NCI-H187 (cell line): ENCODE results near the gene NDUFS3.

Experiments used
- DNase-seq, 2 experiments: peaks; one replicate each; lab custom pipeline; 2025; lab: John Stamatoyannopoulos, UW

The NDUFS3 gene

DNA sequence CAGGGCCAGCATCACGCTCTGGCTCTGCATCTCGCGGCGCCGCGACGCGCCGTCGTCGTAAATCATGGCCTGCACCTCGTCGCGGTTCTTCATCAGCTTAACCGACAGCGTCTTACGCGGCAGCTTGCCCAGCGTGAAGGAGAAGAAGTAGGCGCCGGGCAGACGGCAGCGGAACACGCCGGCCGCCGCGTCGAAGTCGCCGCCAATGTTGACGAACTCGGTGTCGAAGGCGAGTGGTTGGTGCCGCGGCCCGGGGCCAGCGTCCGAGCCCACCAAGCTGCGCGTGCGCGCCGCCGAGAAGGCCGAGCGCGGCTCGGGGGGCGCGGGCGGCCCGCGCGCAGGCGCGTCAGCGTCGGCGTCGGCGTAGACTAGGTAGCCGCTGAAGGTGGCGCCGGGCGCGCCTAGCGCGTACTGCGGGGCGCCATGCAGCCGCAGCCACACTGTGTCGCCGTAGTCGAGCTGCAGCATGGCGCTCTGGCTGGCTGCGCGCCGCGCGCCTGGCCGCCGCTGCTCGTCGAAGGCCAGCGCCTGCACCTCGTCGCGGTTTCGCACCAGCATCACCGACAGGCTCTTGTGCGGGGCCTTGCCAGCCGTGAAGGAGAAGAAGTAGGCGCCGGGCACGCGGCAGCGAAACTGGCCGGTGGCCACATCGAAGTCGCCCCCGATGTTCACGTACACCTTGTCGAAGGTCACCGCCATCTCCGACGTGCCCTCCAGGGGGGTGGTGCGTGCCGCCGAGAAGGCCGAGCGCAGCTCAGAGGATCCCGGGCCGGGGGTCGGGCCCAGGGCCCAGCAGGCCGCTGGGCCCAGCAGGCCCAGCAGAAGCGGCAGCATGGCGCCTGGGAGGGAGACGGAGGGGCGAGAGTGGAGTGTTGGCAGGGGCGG, 11.3 kb downstream of the NDUFS3 start:
- no peak for DNase-seq

DNA sequence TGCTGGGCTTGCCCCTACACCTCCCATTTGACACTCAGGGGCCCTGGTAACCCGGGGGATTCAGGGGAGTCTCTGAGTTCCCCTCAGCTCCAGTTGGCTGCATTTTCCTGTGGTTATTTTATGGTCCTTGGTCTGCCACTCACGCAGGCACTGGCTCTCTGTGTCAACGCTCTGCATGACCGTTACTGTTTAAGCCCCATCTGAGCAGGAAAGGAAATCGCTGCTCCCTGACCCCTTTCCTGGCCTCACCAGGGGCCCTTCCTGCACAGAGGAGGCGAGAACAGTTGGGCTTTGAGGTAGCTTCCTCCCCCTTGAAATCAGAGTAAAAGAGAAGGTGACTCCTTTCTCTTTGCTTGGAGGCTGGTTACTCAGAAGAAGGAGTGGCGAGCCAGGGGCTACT, 12.9 kb downstream of the NDUFS3 start:
- DNase-seq, result no peak

- no peak for DNase-seq
These were observed 13.4 kb downstream of the NDUFS3 start for GRCh38 chr11:47592251-47592650.

- no peak for DNase-seq
These were observed 14.1 kb downstream of the NDUFS3 start for GRCh38 chr11:47592970-47593369.

DNA sequence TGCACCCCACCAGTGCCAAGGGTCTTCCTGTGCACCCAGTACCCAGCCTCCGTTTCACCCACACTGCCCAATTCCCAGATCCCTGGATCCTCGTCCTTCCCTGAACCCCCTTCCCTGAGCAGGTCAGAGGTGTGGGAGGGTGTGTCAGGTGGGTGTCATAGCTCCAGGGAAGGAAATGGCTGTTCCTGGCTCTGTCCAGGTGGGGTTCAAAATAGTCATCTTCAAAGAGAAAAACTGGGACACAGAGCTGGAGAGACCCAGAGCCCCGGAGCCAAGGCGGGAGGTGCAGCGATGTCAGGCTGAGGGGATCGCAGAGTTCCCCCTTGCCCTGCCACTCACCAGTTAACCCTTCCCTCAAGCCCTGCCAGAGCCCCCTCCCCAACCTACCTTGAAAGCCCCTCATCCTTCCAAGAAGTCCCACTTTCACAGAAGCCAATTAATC, 14.6 kb downstream of the NDUFS3 start:
- DNase-seq, result no peak

DNA sequence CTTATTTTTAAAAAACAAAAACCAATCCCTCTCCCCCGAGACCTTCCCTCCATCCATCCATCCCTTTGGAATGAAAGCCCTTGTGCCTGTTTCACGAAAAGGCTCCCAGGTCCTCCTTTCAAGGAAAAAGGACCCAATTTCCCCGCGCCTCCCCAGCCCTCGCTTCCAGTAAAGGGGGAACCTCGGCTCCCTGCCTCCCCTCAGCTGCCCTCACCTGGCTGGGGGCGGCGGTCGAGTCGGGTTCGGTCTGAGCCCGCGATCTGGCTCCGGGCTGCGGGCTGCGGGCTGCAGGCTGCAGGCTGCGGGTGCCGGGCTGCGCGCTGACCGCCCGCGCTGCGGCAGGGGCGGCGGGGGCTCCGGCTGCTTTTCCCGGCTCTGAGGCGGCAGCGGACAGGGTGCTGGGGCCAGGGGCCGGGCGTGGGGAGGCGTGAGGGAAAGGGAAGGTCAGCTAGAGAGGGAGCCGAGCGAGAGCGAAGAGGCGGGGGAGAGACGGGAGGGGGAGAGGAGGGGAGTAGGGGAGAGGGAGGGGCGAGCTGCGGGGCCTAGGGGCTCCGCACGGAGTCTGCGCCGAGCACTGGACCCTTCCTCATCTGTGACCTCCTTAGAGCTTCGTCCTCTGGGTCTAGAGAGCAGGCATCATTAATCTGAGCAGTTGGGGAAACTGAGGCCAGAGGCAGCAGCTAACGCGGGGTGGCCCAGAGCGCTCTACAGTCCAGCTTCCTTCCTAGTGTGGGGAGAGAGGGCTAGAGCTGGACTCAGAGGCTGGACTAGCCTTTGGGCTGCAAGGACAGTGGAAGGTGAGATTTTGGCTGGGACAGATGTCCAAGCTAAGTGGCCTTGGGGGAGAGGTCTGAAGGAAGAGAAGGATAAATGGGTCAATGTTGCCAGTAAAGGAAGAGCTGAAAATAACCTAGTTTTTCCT, 15.3 kb downstream of the NDUFS3 start, which contains the start of gene C1QTNF4:
TSS of gene C1QTNF4 (minus strand) at position 478 of the 922 bp plus-strand sequence. CDS start 3,601 bp downstream, outside the sequence.
- DNase-seq, result no peak

DNA sequence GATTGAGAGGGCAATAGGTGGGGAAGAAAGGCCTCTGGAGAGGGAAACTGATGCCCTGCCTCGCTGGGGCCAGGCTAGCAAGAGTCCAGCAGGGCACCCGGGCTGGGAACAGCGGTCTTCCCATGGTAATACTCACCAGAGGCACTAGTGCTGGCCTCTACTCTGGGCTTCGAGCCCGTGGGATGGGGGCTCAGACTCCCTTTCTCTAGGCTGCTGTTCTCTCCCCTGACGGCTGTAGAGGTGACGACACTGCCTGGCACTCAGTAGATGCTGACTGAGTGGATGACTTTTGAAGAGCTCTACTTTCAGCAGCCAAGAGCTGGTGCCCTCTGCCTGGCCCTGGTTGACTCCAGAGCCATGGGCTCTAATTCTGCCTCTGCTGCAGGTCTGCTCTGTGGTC, 16.2 kb downstream of the NDUFS3 start:
- DNase-seq, result no peak

DNA sequence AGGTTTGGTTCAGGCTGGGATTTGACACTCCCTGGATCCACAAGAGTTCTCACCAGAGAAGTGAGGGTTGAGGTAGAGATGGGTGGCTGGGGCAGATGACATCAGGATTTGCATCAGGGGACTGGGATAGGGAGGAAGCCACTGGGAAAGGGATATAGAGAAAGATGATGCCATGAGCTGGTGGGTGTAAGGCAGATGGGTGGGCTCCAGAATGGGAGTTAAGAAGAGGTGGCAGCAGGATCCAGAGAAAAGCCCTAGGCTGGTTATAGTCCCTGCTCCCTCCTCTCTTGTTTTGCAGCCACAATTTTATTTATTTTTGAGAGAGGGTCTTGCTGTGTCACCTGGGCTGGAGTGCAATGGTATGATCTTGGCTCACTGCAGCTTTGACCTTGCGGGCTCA, 17.1 kb downstream of the NDUFS3 start:
- no peak for DNase-seq

DNA sequence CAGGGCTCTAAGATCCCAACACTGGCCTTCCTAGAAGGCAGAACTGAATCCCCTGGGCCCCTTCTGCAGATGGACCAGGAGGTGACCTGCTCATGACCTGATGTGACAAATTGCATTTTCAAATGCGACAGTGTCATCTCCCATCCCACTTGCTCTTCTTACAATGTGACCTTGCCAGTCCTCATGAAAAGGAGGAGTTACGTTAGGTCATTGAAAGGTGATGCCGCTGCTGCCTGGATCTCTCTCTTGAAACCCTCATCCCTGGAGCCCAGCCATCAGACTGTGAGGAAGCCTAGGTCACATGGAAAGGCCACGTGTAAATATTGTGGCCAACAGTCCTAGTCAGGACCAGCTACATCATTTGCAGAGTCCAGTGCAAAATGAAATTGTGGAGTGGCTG, 21.0 kb downstream of the NDUFS3 start:
- DNase-seq, result no peak

DNA sequence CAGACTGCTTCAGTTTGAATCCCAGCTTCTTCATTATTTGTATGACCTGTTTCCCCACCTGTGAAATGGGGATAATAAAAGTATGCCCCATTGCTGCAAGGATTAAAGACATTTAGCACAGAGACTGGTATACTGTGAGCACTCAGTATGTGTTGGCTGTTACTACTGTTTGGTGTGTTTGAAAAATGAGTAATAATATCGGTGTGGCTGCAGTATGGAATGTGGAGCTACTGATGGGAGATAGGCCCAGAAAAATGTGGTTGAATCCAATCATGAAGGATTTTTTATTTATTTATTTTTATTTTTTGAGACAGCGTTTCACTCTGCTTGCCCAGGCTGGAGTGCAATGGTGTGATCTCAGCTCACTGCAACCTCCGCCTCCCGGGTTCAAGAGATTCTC, 24.4 kb downstream of the NDUFS3 start:
- no peak for DNase-seq

GRCh38 chr11:47605921-47606320, 27.0 kb downstream of the NDUFS3 start:
- no peak for DNase-seq

- DNase-seq, result no peak
These were observed 27.9 kb downstream of the NDUFS3 start for GRCh38 chr11:47606731-47607130.

GRCh38 chr11:47607380-47607779, 28.5 kb downstream of the NDUFS3 start:
- DNase-seq, result no peak

DNA sequence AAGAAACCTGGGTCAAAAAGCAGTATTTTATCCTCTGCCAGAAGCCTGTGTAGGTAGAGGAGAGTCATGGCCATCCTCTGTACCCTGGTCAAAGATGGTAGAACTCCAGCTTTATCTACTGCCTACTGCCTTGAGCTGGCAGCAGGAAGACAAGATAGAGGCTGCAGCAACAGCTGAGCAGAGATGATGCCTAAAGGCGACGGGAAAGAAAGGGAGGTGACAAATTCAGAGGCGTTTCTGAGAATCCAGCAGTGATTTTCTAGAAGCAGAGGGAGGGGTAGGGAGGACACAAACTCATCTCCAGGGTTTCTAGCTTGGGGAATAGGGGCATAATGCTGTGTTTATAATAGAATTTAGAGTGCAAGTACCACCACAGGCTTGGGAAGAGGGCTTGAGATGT, 30.8 kb downstream of the NDUFS3 start:
- no peak for DNase-seq

GRCh38 chr11:47611348-47611794, 32.5 kb downstream of the NDUFS3 start:
- DNase-seq, result no peak

DNA sequence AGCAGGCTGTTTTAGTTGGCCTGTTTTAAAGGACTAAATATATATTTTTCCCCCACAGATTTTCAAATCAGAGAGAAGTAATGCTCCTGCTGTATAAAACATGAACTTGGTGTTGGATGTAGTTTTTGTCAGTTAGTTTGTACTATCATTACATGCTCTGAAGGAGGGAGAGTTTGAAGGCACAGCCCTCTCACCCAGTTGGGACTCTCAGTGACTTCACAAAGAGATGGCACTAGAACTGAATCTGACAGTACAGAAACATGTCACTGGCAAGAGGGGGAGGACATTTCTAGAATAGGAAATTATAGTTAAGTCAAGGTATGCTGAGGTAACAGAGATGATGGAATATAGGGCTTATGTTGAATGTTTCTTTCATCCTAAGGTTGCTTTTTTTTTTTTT, 36.4 kb downstream of the NDUFS3 start:
- no peak for DNase-seq

GRCh38 chr11:47616726-47617416, 38.0 kb downstream of the NDUFS3 start:
- no peak for DNase-seq

DNA sequence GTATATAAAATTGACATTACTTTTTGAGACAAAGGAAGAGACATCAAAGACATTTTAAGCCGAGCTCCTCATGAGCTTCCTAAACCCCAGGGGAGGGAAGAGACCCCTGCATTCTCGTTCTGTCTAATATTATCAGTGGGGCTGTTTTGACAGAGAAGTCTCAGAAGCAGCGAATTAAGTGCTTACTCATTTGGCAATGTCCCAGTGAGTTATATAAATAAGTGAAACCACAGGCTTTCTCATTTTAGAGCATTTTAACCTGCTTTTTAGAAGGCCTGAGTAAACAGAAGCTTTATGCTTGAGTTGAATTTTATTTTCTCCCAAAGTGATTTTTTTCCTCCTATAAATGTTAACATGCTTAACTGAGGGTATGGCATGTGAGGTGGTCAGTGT, 38.5 kb downstream of the NDUFS3 start:
- no peak for DNase-seq

DNA sequence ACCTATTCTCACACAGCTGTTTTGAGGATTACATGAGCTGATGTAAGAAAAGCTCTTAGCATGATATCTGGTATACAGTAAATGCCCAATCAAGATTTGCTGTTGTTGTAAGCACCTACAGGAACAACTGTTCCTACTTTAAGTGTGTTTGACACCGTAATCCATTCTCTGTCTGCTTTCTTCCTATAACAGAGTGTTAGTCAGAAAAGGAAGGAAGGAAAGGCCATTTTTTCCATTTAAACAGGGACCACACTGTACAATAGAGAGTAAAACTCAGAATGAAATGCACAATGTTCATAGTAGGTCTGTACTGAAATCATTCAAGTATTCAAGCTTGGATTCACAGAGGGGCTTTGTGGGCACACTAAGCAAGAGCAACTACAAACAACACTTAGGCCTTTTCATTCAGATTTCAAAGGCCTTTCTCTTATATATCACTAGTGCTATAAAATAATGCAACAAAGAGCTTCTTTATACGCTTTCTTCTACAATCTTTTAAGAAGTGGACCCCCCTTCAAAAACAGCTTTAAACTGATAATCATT, 42.0 kb downstream of the NDUFS3 start:
- DNase-seq, result no peak

- DNase-seq, result no peak
These were observed 47.4 kb downstream of the NDUFS3 start for GRCh38 chr11:47626234-47626633.

GRCh38 chr11:47628026-47628425, 49.2 kb downstream of the NDUFS3 start:
- DNase-seq, result no peak

DNA sequence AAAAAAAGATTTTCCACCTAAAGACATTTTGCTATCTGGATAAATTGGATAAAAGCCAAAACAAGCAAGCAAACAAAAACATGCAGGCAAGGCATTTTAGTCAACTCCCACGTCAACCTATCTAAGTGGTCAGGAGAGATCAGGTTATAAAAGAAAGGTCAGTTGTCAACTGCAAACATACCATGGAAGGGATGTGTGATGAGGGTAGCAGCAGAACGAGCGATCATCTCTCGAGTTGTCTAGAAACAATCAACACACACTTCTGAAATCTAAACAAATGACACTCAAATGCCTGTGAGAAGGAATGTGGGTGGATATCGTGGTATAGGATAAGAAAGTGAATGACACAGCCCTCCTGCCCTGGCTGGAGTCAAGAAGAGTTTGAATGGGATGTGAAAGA, 52.6 kb downstream of the NDUFS3 start:
- DNase-seq, result no peak
